ENCODE data around the gene HEATR5B.
A peak's percentile ranks its signal among the peaks of the same experiment; 100 is the strongest.

The HEATR5B gene

GRCh38 chr2:36966370-36967235, 117.6 kb downstream of the HEATR5B start, which contains the start of gene STRN:
Gene STRN (minus strand): TSS chr2:36966536. CDS start chr2:36966463, 73 bp downstream.
- Histone ChIP-seq H3K36me3 (ENCODE audit: insufficient read depth, low read length) (no peaks in the 10 kb centered on the region), H3K9me3 (ENCODE audit: low read depth, low read length) (no peaks in the 10 kb centered on the region), H3K4me3 (peak within 1 kb of the TSS; percentile 99), H3K9ac (ENCODE audit: insufficient read length) (peak within 1 kb of the TSS; percentile 86), H3K27ac (peak within 1 kb of the TSS; percentile 70; the same call in 1 of the 2 replicates)
- no peak for TF ChIP-seq FOXP2 (optimal IDR thresholded peaks at IDR 0.05; ENCODE audit: control extremely low read depth, extremely low read length, insufficient read depth)
- TF ChIP-seq EZH2 (IDR thresholded peaks at IDR 0.05): no peak
- peak; percentile 72; the same call in 1 of the 2 replicates for TF ChIP-seq POLR2AphosphoS5 (IDR thresholded peaks at IDR 0.05; ENCODE audit: borderline replicate concordance, low read depth, low read length)
- DNase-seq (ENCODE audit: low read depth, low spot score): peak; percentile 42

DNA sequence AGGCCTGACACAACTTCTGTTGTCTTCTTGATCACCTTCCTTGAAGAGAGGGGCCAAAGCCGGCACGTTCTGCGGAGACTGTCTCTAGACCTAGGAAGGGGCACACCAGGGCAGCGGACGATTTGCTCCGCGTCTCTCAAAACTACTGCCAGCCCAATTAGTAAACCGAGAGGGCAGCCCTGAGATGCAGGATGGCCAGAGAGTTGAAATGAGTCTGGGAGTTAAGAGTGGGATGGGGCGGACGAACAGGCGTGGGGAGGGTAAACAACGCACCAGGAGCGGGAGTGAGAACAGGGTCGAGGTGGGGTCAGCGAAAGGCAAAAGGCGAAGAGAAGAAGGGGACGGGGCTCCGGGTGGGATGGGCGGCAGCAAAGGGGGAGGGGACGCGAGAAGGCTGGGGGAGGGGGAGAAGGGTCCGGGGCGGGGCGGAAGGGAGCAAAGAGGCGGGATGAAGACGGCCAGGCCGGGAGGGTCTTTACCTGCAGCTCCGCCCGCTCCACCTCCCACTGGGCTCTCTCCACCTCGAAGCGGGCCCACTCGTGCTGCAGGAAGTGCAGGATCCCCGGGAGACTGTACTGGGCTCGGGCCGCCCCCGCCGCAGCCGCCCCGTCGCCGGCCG, 118.3 kb downstream of the HEATR5B start:
- TF ChIP-seq EZH2 (IDR thresholded peaks at IDR 0.05): no peak
- no peaks in the 10 kb centered on the region for H3K9me3 ChIP-seq (ENCODE audit: low read depth, low read length)
- DNase-seq (ENCODE audit: low read depth, low spot score): no peak
- H3K36me3 ChIP-seq (ENCODE audit: insufficient read depth, low read length): no peaks in the 10 kb centered on the region
- peak overlapping the region; percentile 99 for H3K4me3 ChIP-seq
- peak overlapping the region; percentile 86 for H3K9ac ChIP-seq (ENCODE audit: insufficient read length)
- H3K27ac ChIP-seq: peak overlapping the region; percentile 70; the same call in 1 of the 2 replicates

DNA sequence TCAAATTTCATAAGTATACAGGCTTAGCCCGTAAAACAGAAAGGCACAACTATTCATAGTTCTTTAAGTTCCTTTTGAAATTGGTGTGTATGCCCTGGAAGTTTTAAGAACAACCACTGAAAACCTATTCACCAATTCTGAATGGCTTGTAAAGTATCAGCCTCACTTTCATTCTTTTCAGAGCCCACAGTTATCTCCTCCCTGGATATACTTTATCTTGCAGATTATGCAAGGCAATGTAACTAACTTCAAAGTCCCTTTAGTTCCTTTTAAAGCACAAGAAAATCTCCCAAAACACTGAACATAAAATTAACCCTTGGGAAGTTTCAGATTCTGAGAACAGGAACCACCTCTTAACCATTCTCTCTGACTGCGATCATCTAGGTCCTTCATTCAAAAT, 119.0 kb downstream of the HEATR5B start:
- Histone ChIP-seq H3K36me3 (ENCODE audit: insufficient read depth, low read length) (no peaks in the 10 kb centered on the region), H3K9me3 (ENCODE audit: low read depth, low read length) (no peaks in the 10 kb centered on the region), H3K27ac (peak overlapping the region; percentile 43), H3K9ac (ENCODE audit: insufficient read length) (peak overlapping the region; percentile 86), H3K4me3 (peak overlapping the region; percentile 99)
- DNase-seq (ENCODE audit: low read depth, low spot score): no peak
- no peak for TF ChIP-seq FOXP2 (optimal IDR thresholded peaks at IDR 0.05; ENCODE audit: control extremely low read depth, extremely low read length, insufficient read depth)
- TF ChIP-seq EZH2 (IDR thresholded peaks at IDR 0.05): no peak
- TF ChIP-seq POLR2AphosphoS5 (IDR thresholded peaks at IDR 0.05; ENCODE audit: borderline replicate concordance, low read depth, low read length): no peak

DNA sequence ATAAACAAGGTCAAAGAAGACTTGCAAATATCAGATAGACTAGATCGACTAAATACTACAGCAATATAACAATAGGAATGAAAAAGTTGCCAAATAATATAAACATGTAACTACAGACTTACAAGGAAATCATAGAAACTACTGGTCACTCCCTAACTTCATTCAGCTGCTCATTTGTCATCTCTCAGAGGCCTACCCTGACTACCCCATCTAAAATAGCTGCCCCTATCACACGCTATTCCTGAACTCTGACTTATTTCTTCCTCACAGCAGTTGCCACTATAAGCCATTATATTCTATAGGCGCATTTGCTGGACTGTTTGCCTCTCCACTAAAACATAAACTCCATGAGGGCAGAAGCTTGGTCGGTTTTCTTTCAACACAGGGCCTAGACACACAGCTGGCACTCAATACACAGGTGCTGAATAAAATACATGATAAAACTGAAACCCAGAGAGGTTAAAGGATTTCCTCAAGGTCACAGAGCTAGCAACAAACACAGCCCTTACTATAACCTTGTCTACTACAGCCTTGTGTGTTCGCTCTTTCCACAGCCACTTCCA, 119.6 kb downstream of the HEATR5B start:
- no peak overlapping the region for H3K9ac ChIP-seq (ENCODE audit: insufficient read length)

GRCh38 chr2:36963734-36964133, 120.4 kb downstream of the HEATR5B start:
- H3K27ac ChIP-seq: no peak overlapping the region
- no peak for DNase-seq (ENCODE audit: low read depth, low spot score)
- TF ChIP-seq EZH2 (IDR thresholded peaks at IDR 0.05) (no peak), POLR2AphosphoS5 (IDR thresholded peaks at IDR 0.05; ENCODE audit: borderline replicate concordance, low read depth, low read length) (no peak), FOXP2 (optimal IDR thresholded peaks at IDR 0.05; ENCODE audit: control extremely low read depth, extremely low read length, insufficient read depth) (no peak)
- no peak overlapping the region for H3K9ac ChIP-seq (ENCODE audit: insufficient read length)
- no peaks in the 10 kb centered on the region for H3K9me3 ChIP-seq (ENCODE audit: low read depth, low read length)
- no peaks in the 10 kb centered on the region; the same call in 1 of the 2 replicates for H3K36me3 ChIP-seq (ENCODE audit: insufficient read depth, low read length)
- H3K4me3 ChIP-seq: no peak overlapping the region

More for the DNA sequence above, 119.6 kb downstream of the HEATR5B start:
- Histone ChIP-seq H3K27ac (no peak overlapping the region; the same call in 1 of the 2 replicates), H3K9me3 (ENCODE audit: low read depth, low read length) (no peaks in the 10 kb centered on the region), H3K36me3 (ENCODE audit: insufficient read depth, low read length) (no peaks in the 10 kb centered on the region), H3K4me3 (peak overlapping the region; percentile 99)
- no peak for DNase-seq (ENCODE audit: low read depth, low spot score)
- TF ChIP-seq EZH2 (IDR thresholded peaks at IDR 0.05) (no peak), FOXP2 (optimal IDR thresholded peaks at IDR 0.05; ENCODE audit: control extremely low read depth, extremely low read length, insufficient read depth) (no peak), POLR2AphosphoS5 (IDR thresholded peaks at IDR 0.05; ENCODE audit: borderline replicate concordance, low read depth, low read length) (no peak)

- DNase-seq (ENCODE audit: low read depth, low spot score): no peak
- Histone ChIP-seq H3K9ac (ENCODE audit: insufficient read length) (no peak overlapping the region), H3K9me3 (ENCODE audit: low read depth, low read length) (no peaks in the 10 kb centered on the region), H3K27ac (no peak overlapping the region), H3K36me3 (ENCODE audit: insufficient read depth, low read length) (no peaks in the 10 kb centered on the region; the same call in 1 of the 2 replicates), H3K4me3 (no peak overlapping the region)
- TF ChIP-seq EZH2 (IDR thresholded peaks at IDR 0.05) (no peak), FOXP2 (optimal IDR thresholded peaks at IDR 0.05; ENCODE audit: control extremely low read depth, extremely low read length, insufficient read depth) (no peak), POLR2AphosphoS5 (IDR thresholded peaks at IDR 0.05; ENCODE audit: borderline replicate concordance, low read depth, low read length) (no peak)
These were observed 121.1 kb downstream of the HEATR5B start for GRCh38 chr2:36963106-36963505.

DNA sequence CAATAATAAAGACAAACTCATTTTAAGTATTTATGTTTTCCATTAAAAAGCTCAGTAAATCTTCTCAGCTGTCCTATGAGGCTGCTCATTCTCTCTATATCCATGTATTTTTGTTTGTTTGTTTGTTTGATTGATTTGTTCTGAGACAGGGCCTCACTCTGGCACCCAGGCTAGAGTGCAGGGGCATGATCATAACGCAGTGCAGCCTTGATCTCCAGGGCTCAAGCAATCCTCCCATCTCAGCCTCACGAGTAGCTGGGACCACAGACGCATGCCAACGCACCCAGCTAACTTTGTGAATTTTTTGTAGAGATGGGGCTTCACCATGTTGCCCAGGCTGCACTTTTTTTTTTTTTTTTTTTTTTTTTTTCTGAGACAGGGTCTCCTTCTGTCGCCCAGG, 123.4 kb downstream of the HEATR5B start:
- Histone ChIP-seq H3K9me3 (ENCODE audit: low read depth, low read length) (no peaks in the 10 kb centered on the region), H3K27ac (no peak overlapping the region), H3K4me3 (no peak overlapping the region), H3K36me3 (ENCODE audit: insufficient read depth, low read length) (no peaks in the 10 kb centered on the region; the same call in 1 of the 2 replicates), H3K9ac (ENCODE audit: insufficient read length) (no peak overlapping the region)
- no peak for TF ChIP-seq EZH2 (IDR thresholded peaks at IDR 0.05)
- TF ChIP-seq FOXP2 (optimal IDR thresholded peaks at IDR 0.05; ENCODE audit: control extremely low read depth, extremely low read length, insufficient read depth): no peak
- no peak for TF ChIP-seq POLR2AphosphoS5 (IDR thresholded peaks at IDR 0.05; ENCODE audit: borderline replicate concordance, low read depth, low read length)
- no peak for DNase-seq (ENCODE audit: low read depth, low spot score)

DNA sequence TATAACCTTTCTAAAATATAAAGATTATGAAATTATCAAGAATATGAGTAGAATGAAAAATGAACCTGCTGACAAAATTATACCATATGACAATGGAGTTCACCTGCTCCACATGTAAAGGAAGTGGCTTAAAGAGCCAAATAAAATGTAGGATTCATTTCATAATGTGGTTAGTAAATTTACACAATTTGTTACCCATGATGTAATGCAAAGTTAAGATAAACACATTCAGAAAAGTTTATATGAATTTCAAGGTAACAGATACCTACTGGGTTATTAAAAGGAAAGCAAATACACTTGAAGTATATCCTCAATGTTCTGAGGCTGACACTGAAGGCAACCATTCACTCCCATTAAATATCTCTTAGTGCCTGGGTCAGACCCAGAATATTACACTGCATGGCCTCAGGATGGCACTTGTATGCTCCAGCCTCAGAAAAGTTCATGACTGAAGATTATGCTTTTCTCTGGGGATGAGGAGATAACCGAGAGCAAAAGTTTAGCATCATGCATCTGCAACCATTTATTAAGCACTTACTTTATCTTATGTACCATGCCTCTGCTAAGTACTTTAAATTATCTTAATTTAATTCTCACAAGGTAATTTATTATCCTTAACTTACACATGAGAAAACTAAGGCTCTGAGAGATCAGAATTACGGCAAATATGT, 124.0 kb downstream of the HEATR5B start:
- TF ChIP-seq FOXP2 (optimal IDR thresholded peaks at IDR 0.05; ENCODE audit: control extremely low read depth, extremely low read length, insufficient read depth): no peak
- no peak for TF ChIP-seq POLR2AphosphoS5 (IDR thresholded peaks at IDR 0.05; ENCODE audit: borderline replicate concordance, low read depth, low read length)
- no peak for TF ChIP-seq EZH2 (IDR thresholded peaks at IDR 0.05)
- no peaks in the 10 kb centered on the region; the same call in 1 of the 2 replicates for H3K36me3 ChIP-seq (ENCODE audit: insufficient read depth, low read length)

More for the DNA sequence above, 124.0 kb downstream of the HEATR5B start:
- Histone ChIP-seq H3K27ac (no peak overlapping the region), H3K9ac (ENCODE audit: insufficient read length) (no peak overlapping the region), H3K4me3 (no peak overlapping the region), H3K9me3 (ENCODE audit: low read depth, low read length) (no peaks in the 10 kb centered on the region)
- DNase-seq (ENCODE audit: low read depth, low spot score): no peak

All from SK-N-MC (cell line).